IMR-90 (cell line): ENCODE measurements around the gene NAA11. TPM values are rescaled to one million over a fixed set of nuclear protein-coding genes. Genes with fewer than 3 reads are reported as not detected.
A peak's percentile ranks its signal among the peaks of the same experiment; 100 is the strongest.

ENCODE experiments used
- ATAC-seq: fragments of 200-7000 bp; cut with Tn5 transposase; 2 replicates; pipeline ENCODE4 v1.9.1; 2020; ENCODE audit warnings: low read depth, mild to moderate bottlenecking, moderate library complexity
- BruUV-seq: library from RNA; stranded (reverse); fragments of 400-500 nt; replicated peaks from 2 replicates; lab custom pipeline; 2021; lab: Mats Ljungman, UMichigan
- CTCF ChIA-PET: fragments of 300-600 bp; formaldehyde crosslinking; extraction: SDS; loops from one replicate; lab custom pipeline; 2021; ENCODE audit warnings: antibody characterized with exemption; lab: Yijun Ruan, JAX
- POLR2A ChIA-PET: fragments of 300-600 bp; sonication (Branson Sonifier 250); formaldehyde crosslinking; loops from one replicate; lab custom pipeline; 2022; ENCODE audit warnings: antibody characterized with exemption; ENCODE audit not compliant: unreplicated experiment; lab: Charles Lee
- DNase-seq: peaks from one replicate; pipeline ENCODE4 v3.0.0; 2013
- H2AFZ ChIP-seq: replicated peaks from 2 replicates; pipeline ENCODE3; 2013; ENCODE audit warnings: low read length, mild to moderate bottlenecking; ENCODE audit not compliant: poor library complexity
- H2AK5ac ChIP-seq: 2 replicates; pipeline ENCODE4 v1.6.1; 2013; ENCODE audit warnings: low read depth, low read length, inconsistent platforms
- H2AK9ac ChIP-seq: replicated peaks from 2 replicates; pipeline ENCODE3; 2013; ENCODE audit warnings: mild to moderate bottlenecking, low read depth, low read length, moderate library complexity; ENCODE audit not compliant: poor library complexity
- H2BK120ac ChIP-seq: 2 replicates; pipeline ENCODE4 v1.6.1; 2013; ENCODE audit warnings: low read depth, low read length, inconsistent platforms
- H2BK15ac ChIP-seq: 3 replicates; pipeline ENCODE4 v1.6.1; 2013; ENCODE audit warnings: low read depth, low read length, inconsistent platforms
- H2BK20ac ChIP-seq: 2 replicates; pipeline ENCODE4 v1.6.1; 2013; ENCODE audit warnings: low read depth, mild to moderate bottlenecking, inconsistent platforms, low read length, moderate library complexity
- H2BK5ac ChIP-seq: 2 replicates; pipeline ENCODE4 v1.6.1; 2013; ENCODE audit warnings: mild to moderate bottlenecking, low read depth, low read length, inconsistent platforms; ENCODE audit not compliant: poor library complexity, severe bottlenecking
- H3K14ac ChIP-seq: replicated peaks from 2 replicates; pipeline ENCODE4 v1.6.1; 2013; ENCODE audit warnings: low read depth, low read length, inconsistent platforms
- H3K18ac ChIP-seq: 2 replicates; pipeline ENCODE4 v1.6.1; 2013; ENCODE audit warnings: low read depth, low read length, control low read depth
- H3K23ac ChIP-seq: 2 replicates; pipeline ENCODE4 v1.6.1; 2013; ENCODE audit warnings: low read depth, low read length, inconsistent platforms
- H3K27ac ChIP-seq: 2 replicates; pipeline ENCODE4 v1.5.1; 2013; ENCODE audit warnings: mild to moderate bottlenecking, control low read depth, low read length; ENCODE audit not compliant: insufficient read depth
- H3K27me3 ChIP-seq: 2 replicates; pipeline ENCODE4 v1.6.1; 2013; ENCODE audit warnings: low read length; ENCODE audit not compliant: control insufficient read depth, insufficient read depth
- H3K36me3 ChIP-seq: 2 replicates; pipeline ENCODE4 v1.6.1; 2013; ENCODE audit warnings: low read length, mixed read lengths; ENCODE audit not compliant: control insufficient read depth, insufficient read depth
- H3K4ac ChIP-seq: 2 replicates; pipeline ENCODE4 v1.6.1; 2013; ENCODE audit warnings: low read depth, low read length, inconsistent platforms
- H3K4me1 ChIP-seq: 2 replicates; pipeline ENCODE4 v1.6.1; 2013; ENCODE audit warnings: low read length, mixed read lengths; ENCODE audit not compliant: control insufficient read depth, insufficient read depth
- H3K4me2 ChIP-seq: 2 replicates; pipeline ENCODE4 v1.6.1; 2013; ENCODE audit warnings: low read depth, mild to moderate bottlenecking, control low read depth, low read length, moderate library complexity
- H3K4me3 ChIP-seq: 2 replicates; pipeline ENCODE4 v1.5.1; 2013; ENCODE audit warnings: low read depth, mild to moderate bottlenecking, control low read depth, low read length, moderate library complexity; ENCODE audit not compliant: insufficient read depth
- H3K56ac ChIP-seq: 2 replicates; pipeline ENCODE4 v1.6.1; 2013; ENCODE audit warnings: low read length, inconsistent platforms; ENCODE audit not compliant: insufficient read depth; ENCODE audit errors: extremely low read depth
- H3K79me1 ChIP-seq, 2 experiments: 2 replicates each; pipeline ENCODE4 v1.6.1; 2013; ENCODE audit warnings: low read length in 2 of 2, inconsistent platforms in 1 of 2, low read depth in 1 of 2
- H3K9ac ChIP-seq: 2 replicates; pipeline ENCODE4 v1.6.1; 2013; ENCODE audit warnings: low read depth, low read length, control low read depth
- H3K9me1 ChIP-seq: 2 replicates; pipeline ENCODE4 v1.6.1; 2013; ENCODE audit warnings: low read length, inconsistent platforms; ENCODE audit not compliant: insufficient read depth
- H3K9me3 ChIP-seq: 2 replicates; pipeline ENCODE4 v1.6.1; 2013; ENCODE audit warnings: low read length; ENCODE audit not compliant: control insufficient read depth, insufficient read depth
- H4K20me1 ChIP-seq: 2 replicates; pipeline ENCODE4 v1.6.1; 2013; ENCODE audit warnings: low read length, inconsistent platforms; ENCODE audit not compliant: insufficient read depth
- H4K5ac ChIP-seq: 2 replicates; pipeline ENCODE4 v1.6.1; 2013; ENCODE audit warnings: mild to moderate bottlenecking, low read depth, low read length, control low read depth
- H4K8ac ChIP-seq, 2 experiments: 2 replicates each; pipeline ENCODE4 v1.6.1; 2013; ENCODE audit warnings: low read depth in 2 of 2, low read length in 2 of 2, control low read depth in 1 of 2, inconsistent platforms in 1 of 2
- H4K91ac ChIP-seq: 2 replicates; pipeline ENCODE4 v1.6.1; 2013; ENCODE audit warnings: low read depth, low read length, inconsistent platforms; ENCODE audit not compliant: insufficient read depth
- BHLHE40 ChIP-seq: fragments of 150-350 bp; IDR thresholded peaks from 2 replicates; pipeline ENCODE4 v1.6.1; 2016; ENCODE audit warnings: mild to moderate bottlenecking, low read depth, low read length
- FOS ChIP-seq: fragments of 150-350 bp; IDR thresholded peaks from 2 replicates; pipeline ENCODE4 v1.6.1; 2016; ENCODE audit warnings: low read depth, low read length
- MAZ ChIP-seq: IDR thresholded peaks from 2 replicates; pipeline ENCODE4 v1.6.1; 2012; ENCODE audit warnings: low read depth, mild to moderate bottlenecking, low read length, improper control_type of control experiment, moderate library complexity, borderline replicate concordance
- POLR2A ChIP-seq: IDR thresholded peaks from 2 replicates; pipeline ENCODE4 v1.6.1; 2012; ENCODE audit warnings: mild to moderate bottlenecking, low read depth, low read length
- RCOR1 ChIP-seq: IDR thresholded peaks from 2 replicates; pipeline ENCODE4 v1.6.1; 2012; ENCODE audit warnings: mild to moderate bottlenecking, low read length, improper control_type of control experiment; ENCODE audit not compliant: insufficient replicate concordance
- RFX5 ChIP-seq: IDR thresholded peaks from 2 replicates; pipeline ENCODE4 v1.8.0; 2012; ENCODE audit warnings: low read depth, mild to moderate bottlenecking, low read length, moderate library complexity
- WGBS, 2 experiments: methylation state at CpG; one replicate each; pipeline versions ENCODE4 v1.1.5 to v1.1.7; 2013; ENCODE audit warnings: missing lambda C conversion rate in 2 of 2; ENCODE audit not compliant: insufficient read length in 1 of 2; ENCODE audit errors: extremely low coverage in 2 of 2; 5-methylcytosine and 5-hydroxymethylcytosine counted together
- dilution Hi-C: fragments of 300-500 bp; cut with HindIII; formaldehyde crosslinking; loops from one replicate; pipeline ENCODE4 v1.14.3; 2018; ENCODE audit warnings: low sequenced_read_pairs; ENCODE audit not compliant: unreplicated experiment
- in situ Hi-C: fragments of 300-500 bp; cut with MboI; formaldehyde crosslinking; loops from 3 replicates; pipeline ENCODE4 v1.14.3; 2019; ENCODE audit warnings: low sequenced_read_pairs, inconsistent platforms, mixed read lengths
- intact Hi-C: fragments of 100-400 bp; cut with micrococcal nuclease; formaldehyde crosslinking; loops from 2 replicates; pipeline ENCODE4 v1.10.0; 2022
- polyA plus RNA-seq, 3 experiments: library from polyadenylated mRNA; depleted of rRNA; stranded (reverse); fragments of >200 nt; gene quantifications; 2 replicates each; pipeline ENCODE4 v1.2.3, GENCODE V29; 2012; ENCODE audit warnings: low replicate concordance in 1 of 3
- total RNA-seq: library from RNA; depleted of rRNA; stranded (reverse); fragments of >200 nt; gene quantifications from 2 replicates; pipeline ENCODE4 v1.2.3, GENCODE V29; 2012
- TF ChIP-seq, protein P1 (sequence below): fragments of 150-350 bp; IDR thresholded peaks from 2 replicates; pipeline ENCODE4 v1.6.1; 2016; ENCODE audit warnings: low read depth, mild to moderate bottlenecking, low read length, moderate library complexity, borderline replicate concordance

Gene NAA11
- total and polyA plus RNA-seq, 2 of the 4 experiments (the other 2 are of a cell fraction) = not detected

DNA sequence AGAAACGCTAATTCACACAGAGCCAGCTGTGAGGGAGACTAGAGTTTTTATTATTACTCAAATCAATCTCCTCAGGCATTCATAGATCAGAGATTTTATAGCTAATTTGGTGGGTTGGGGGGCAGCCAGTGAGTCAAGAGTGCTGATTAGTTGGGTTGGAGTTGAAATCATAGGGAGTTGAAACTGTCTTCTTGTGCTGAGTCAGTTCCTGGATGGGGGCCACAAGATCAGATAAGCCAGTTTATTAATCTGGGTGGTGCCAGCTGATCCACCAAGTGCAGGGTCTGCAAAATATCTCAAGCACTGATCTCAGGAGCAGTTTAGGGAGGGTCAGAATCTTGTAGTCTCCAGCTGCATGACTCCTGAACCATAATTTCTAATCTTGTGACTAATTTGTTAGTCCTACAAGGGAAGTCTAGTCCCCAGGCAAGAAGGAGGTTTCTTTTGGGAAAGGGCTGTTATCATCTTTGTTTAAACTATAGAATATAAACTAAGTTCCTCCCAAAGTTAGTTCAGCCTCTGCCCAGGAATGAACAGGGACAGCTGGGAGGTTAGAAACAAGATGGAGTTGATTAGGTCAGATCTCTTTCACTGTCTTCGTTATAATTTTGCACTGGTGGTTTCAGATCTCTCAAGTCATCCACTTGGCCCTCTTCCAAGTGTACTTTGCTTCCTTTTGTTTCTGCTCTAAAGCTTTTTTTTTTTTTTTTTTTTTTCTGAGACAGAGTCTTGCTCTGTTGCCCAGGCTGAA, 5.4 kb upstream of the NAA11 start:
- Histone ChIP-seq H3K14ac (no peak overlapping the region), H3K4ac (no peak overlapping the region), H2AK5ac (no peak overlapping the region), H3K4me3 (no peak overlapping the region), H3K23ac (no peak overlapping the region), H2BK120ac (no peak overlapping the region), H4K20me1 (no peaks in the 10 kb centered on the region), H2AFZ (no peak overlapping the region), H2BK5ac (no peak overlapping the region), H3K79me1 (no peaks in the 10 kb centered on the region), H3K27ac (no peak overlapping the region), H2BK15ac (no peak overlapping the region), H3K56ac (no peak overlapping the region), H3K4me1 (no peaks in the 10 kb centered on the region), H3K36me3 (no peaks in the 10 kb centered on the region), H3K9me3 (no peaks in the 10 kb centered on the region), H4K91ac (no peak overlapping the region), H3K27me3 (no peaks in the 10 kb centered on the region), H4K8ac (no peak overlapping the region), H3K9me1 (no peaks in the 10 kb centered on the region), H3K4me2 (no peak overlapping the region), H2AK9ac (no peak overlapping the region), H4K5ac (no peak overlapping the region), H3K18ac (no peak overlapping the region; the same call in 1 of the 2 replicates), H2BK20ac (no peak overlapping the region), H3K9ac (no peak overlapping the region)
- ATAC-seq (peak; percentile 44), DNase-seq (no peak)
- intact Hi-C loops (loop anchor here (1.0 kb wide), 1 partner anchor 18 kb away; no protein-coding TSS in a partner anchor), in situ Hi-C loops (no loop called here), dilution Hi-C loops (no loop called here)
- ChIA-PET CTCF (no interaction called here), POLR2A (no interaction called here)
- no TSS peak for BruUV-seq
- TF ChIP-seq BHLHE40 = no peak
- no peak for TF ChIP-seq POLR2A
- TF ChIP-seq, protein P1, sequence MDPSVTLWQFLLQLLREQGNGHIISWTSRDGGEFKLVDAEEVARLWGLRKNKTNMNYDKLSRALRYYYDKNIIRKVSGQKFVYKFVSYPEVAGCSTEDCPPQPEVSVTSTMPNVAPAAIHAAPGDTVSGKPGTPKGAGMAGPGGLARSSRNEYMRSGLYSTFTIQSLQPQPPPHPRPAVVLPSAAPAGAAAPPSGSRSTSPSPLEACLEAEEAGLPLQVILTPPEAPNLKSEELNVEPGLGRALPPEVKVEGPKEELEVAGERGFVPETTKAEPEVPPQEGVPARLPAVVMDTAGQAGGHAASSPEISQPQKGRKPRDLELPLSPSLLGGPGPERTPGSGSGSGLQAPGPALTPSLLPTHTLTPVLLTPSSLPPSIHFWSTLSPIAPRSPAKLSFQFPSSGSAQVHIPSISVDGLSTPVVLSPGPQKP = no peak
- no peak for TF ChIP-seq MAZ
- no peak for TF ChIP-seq RCOR1
- TF ChIP-seq RFX5 = no peak
- TF ChIP-seq FOS = no peak
- WGBS, 2 experiments = no CpG with 5 or more reads among the region's 2 CpGs
